Uterus (tissue), 4 donors: ENCODE measurements around the gene SLAMF9. TPM values are rescaled to one million over a fixed set of nuclear protein-coding genes. Genes with fewer than 3 reads are reported as not detected.

Experiments
- DNase-seq, 2 donors: peaks; one replicate each; pipeline ENCODE4 v3.0.0-alpha.2; 2019 to 2020
- H3K27ac ChIP-seq, 2 donors: fragments of 200-600 bp; sonication (generic); 1 replicate in 1 of 2; 2 replicates in 1 of 2; pipeline ENCODE4 v1.5.1; 2016 to 2018
- H3K27me3 ChIP-seq, 2 donors: fragments of 200-600 bp; sonication (generic); one replicate each; pipeline ENCODE4 v1.5.1; 2018 to 2019; ENCODE audit warnings: control low read depth in 1 of 2
- H3K36me3 ChIP-seq, 2 donors: fragments of 200-600 bp; sonication (generic); one replicate each; pipeline ENCODE4 v1.5.1; 2019; ENCODE audit warnings: control low read depth in 1 of 2
- H3K4me1 ChIP-seq, 2 donors: fragments of 200-600 bp; sonication (generic); one replicate each; pipeline ENCODE4 v1.5.1; 2018 to 2019; ENCODE audit warnings: control low read depth in 1 of 2
- H3K4me3 ChIP-seq, 2 donors: fragments of 200-600 bp; sonication (generic); 1 replicate in 1 of 2; 2 replicates in 1 of 2; pipeline ENCODE4 v1.5.1; 2018 to 2019; ENCODE audit warnings: mild to moderate bottlenecking in 1 of 2
- H3K9me3 ChIP-seq, 2 donors: fragments of 200-600 bp; sonication (generic); one replicate each; pipeline ENCODE4 v1.5.1; 2019; ENCODE audit warnings: control low read depth in 1 of 2
- POLR2A ChIP-seq, 2 donors: fragments of 450-650 bp; IDR thresholded peaks; one replicate each; pipeline ENCODE4 v1.6.1; 2016; ENCODE audit warnings: antibody characterized with exemption in 2 of 2, mild to moderate bottlenecking in 1 of 2, moderate library complexity in 1 of 2
- intact Hi-C: fragments of 100-400 bp; cut with DNase I; formaldehyde crosslinking; loops from one replicate; pipeline ENCODE4 v1.15.1; 2023; ENCODE audit warnings: low total_unique reads
- total RNA-seq, 4 donors: library from RNA; depleted of rRNA in 3 of 4; stranded (reverse); fragments of >200 nt in 3 of 4; gene quantifications; one replicate each; pipeline versions ENCODE4 v1.1.0 to v1.2.4, GENCODE V29; 2014 to 2023
- TF ChIP-seq, protein P1 (sequence below), 4 experiments: fragments of 200-600 bp in 2 of 4; fragments of 450-650 bp in 2 of 4; sonication (generic) in 2 of 4; IDR thresholded peaks; one replicate each; pipeline ENCODE4 v1.5.1; 2016 to 2019; ENCODE audit warnings: antibody characterized with exemption in 4 of 4, mild to moderate bottlenecking in 2 of 4, moderate library complexity in 1 of 4
- donor health status: DM: yes; HTN: yes; CAD: no.

Gene SLAMF9
- total RNA-seq, 4 donors from 2014 or later = not detected

DNA sequence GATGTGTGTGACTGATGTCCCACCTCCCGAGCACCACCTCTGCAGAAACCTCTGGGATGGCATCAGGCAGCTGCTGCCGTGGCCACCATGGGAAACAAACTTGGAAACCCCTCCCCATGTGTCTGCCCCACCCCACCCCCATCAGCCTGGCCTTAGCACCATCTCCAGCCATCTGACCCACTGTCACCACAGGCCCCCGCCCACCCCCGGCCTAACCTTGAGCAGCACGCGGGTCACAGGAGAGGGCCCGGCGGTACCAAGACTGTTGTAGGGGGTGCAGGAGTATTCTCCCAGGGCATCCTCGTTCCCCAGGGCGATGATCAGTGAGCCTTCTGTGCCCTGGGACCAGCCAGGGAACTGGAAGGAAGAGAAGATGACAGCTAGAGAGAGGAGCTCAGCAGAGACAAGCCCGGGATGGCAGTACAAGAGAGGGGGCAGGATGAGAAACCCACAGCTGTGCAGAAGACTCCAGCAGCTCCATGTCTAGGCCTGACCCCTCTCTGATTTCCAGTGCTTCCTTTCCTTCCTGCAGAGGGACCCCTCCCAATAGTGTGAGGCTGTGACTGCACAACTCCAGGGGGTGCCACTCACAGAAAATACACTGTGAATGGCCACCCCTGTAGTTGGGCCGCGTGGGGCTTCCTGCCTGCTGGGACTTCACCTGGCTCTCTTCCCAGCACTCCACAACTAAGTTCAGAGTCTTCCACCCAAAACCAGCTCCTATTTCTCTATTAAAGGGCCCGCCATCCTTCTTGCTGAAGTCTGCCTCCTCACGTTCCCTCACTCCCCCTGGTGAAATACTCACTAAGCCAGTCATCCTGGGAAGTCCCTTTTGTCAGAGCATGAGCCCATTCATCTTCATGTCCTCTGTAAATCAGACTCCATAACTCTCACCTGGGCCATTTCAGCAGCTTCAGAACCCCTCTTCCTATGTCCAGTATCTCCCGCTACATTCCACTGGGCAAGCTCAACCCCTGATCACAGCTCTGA, 21.4 kb downstream of the SLAMF9 start:
- no peaks in the 10 kb centered on the region for H3K36me3 ChIP-seq
- no peak overlapping the region for H3K4me3 ChIP-seq
- no peaks in the 10 kb centered on the region for H3K4me1 ChIP-seq
- H3K9me3 ChIP-seq = no peaks in the 10 kb centered on the region
- no peaks in the 10 kb centered on the region for H3K27me3 ChIP-seq
- no peak for DNase-seq
- intact Hi-C loops = no loop called here
- TF ChIP-seq POLR2A (IDR thresholded peaks at IDR 0.05) = no peak
- TF ChIP-seq, protein P1, sequence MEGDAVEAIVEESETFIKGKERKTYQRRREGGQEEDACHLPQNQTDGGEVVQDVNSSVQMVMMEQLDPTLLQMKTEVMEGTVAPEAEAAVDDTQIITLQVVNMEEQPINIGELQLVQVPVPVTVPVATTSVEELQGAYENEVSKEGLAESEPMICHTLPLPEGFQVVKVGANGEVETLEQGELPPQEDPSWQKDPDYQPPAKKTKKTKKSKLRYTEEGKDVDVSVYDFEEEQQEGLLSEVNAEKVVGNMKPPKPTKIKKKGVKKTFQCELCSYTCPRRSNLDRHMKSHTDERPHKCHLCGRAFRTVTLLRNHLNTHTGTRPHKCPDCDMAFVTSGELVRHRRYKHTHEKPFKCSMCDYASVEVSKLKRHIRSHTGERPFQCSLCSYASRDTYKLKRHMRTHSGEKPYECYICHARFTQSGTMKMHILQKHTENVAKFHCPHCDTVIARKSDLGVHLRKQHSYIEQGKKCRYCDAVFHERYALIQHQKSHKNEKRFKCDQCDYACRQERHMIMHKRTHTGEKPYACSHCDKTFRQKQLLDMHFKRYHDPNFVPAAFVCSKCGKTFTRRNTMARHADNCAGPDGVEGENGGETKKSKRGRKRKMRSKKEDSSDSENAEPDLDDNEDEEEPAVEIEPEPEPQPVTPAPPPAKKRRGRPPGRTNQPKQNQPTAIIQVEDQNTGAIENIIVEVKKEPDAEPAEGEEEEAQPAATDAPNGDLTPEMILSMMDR (IDR thresholded peaks at IDR 0.05) = no peak
- no peak overlapping the region for H3K27ac ChIP-seq

DNA sequence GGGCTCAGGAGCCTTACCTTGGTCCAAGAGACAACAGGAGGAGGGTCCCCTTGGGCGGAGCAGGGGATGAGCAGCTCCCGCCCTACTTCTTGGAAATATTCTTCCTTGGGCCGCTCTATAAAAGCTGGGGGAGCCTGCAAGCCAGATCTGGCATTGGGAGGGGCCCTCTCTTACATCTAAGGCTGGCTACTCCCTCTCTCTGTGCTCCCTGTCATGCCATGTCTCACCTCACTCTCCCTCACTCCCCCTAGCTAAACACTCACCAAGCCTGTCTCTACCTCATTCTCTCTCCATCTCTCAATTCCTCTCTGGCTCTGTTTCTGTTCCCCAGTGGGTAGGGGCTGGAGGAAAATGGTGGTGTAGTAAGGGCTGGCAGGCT, 22.3 kb downstream of the SLAMF9 start:
- H3K4me1 ChIP-seq = no peaks in the 10 kb centered on the region
- no peak for DNase-seq
- H3K9me3 ChIP-seq = no peaks in the 10 kb centered on the region
- H3K27ac ChIP-seq = no peak overlapping the region
- no peaks in the 10 kb centered on the region for H3K27me3 ChIP-seq
- intact Hi-C loops = no loop called here
- no peaks in the 10 kb centered on the region for H3K36me3 ChIP-seq
- H3K4me3 ChIP-seq = no peak overlapping the region
- TF ChIP-seq, protein P1 (IDR thresholded peaks at IDR 0.05) = no peak
- no peak for TF ChIP-seq POLR2A (IDR thresholded peaks at IDR 0.05)

DNA sequence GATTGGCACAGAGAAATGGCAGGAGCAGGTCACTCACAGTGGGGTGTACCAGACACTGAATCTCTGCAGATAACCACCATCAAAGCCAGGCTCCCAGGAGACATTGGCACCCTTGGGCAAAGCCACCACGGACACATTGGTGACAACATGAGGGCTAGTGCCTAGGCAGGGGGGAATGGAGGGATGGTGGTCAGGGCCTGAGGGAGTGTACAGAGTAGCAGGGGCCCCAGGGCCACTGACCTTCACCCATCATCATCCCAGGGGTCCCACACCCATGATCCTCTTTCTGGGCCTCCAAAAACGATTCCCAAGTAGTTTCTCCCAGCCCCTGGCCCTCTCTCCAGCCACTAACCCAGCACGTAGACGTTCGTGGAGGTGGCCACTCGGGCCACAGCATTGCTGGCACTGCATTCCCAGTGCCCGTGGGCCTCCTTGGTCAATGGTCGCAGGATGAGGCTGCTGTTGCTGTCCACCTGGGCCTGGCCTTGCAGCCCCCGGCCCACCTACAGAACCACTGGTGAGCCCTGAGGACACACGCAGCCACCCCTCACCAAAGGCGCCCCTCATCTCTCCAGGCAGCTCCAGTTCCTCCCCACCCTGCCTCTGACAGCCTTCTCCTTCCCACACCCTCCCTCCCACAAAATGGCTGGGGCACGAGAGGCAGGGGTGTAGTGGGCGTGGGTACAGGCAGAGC, 22.8 kb downstream of the SLAMF9 start:
- TF ChIP-seq POLR2A (IDR thresholded peaks at IDR 0.05) = no peak
- TF ChIP-seq, protein P1 (IDR thresholded peaks at IDR 0.05) = no peak
- H3K9me3 ChIP-seq = no peaks in the 10 kb centered on the region
- no peaks in the 10 kb centered on the region for H3K27me3 ChIP-seq
- no peak overlapping the region for H3K27ac ChIP-seq
- H3K4me1 ChIP-seq = peaks cover 0 to 4% of the 10 kb centered on the region in 2 donors
- H3K4me3 ChIP-seq = no peak overlapping the region
- intact Hi-C loops = no loop called here
- no peak for DNase-seq
- H3K36me3 ChIP-seq = no peaks in the 10 kb centered on the region

DNA sequence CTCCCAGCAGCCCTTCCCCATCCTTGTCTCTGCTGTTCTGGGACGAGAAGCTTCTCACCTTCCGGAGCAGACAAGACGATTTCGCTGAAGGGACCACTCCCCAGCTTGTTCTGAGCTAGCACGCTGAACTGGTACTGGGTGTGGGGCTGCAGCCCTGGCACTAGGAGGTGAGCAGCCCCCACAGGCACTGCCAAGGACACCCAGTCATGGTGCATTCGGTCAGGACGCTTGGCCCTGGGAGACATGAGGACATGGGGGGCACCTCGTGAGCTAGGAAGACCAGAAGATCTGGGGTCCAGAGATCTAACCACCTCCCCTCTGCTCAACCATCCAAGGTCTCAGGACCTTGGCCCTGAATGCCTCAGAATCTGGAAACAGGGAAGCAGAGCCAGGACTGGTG, 23.4 kb downstream of the SLAMF9 start:
- no peak overlapping the region for H3K4me3 ChIP-seq
- no peaks in the 10 kb centered on the region for H3K9me3 ChIP-seq
- H3K27me3 ChIP-seq = no peaks in the 10 kb centered on the region
- peaks cover 0 to 5% of the 10 kb centered on the region in 2 donors for H3K4me1 ChIP-seq
- no peak for DNase-seq
- H3K36me3 ChIP-seq = no peaks in the 10 kb centered on the region
- intact Hi-C loops = no loop called here
- TF ChIP-seq, protein P1 (IDR thresholded peaks at IDR 0.05) = no peak
- TF ChIP-seq POLR2A (IDR thresholded peaks at IDR 0.05) = no peak
- no peak overlapping the region for H3K27ac ChIP-seq

DNA sequence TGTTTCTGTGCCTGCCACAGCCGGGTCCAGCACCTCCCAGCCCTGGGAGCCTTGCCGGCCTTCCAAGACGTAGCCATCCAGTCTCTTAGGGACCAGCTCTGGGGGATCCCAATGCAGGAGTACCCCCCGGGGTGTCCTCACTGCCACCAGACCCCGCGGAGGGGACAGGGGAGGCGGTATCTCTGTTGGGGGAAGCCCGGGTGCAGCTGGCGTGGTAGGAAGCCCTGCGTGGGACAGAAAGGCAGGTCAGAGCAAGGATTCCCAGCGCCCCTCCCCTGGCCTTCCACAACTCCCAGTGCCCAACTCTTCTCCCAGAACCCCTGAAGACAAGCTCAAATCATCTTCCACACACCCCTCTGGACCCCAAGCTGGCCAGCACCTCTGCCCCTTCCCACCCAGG, 23.8 kb downstream of the SLAMF9 start:
- intact Hi-C loops = no loop called here
- H3K36me3 ChIP-seq = no peaks in the 10 kb centered on the region
- peaks cover 0 to 5% of the 10 kb centered on the region in 2 donors for H3K4me1 ChIP-seq
- H3K9me3 ChIP-seq = no peaks in the 10 kb centered on the region
- H3K27me3 ChIP-seq = no peaks in the 10 kb centered on the region
- H3K27ac ChIP-seq = no peak overlapping the region
- H3K4me3 ChIP-seq = no peak overlapping the region
- TF ChIP-seq, protein P1 (IDR thresholded peaks at IDR 0.05) = no peak
- DNase-seq = no peak
